Loucy (cell line): ENCODE results near the gene SRI.

ENCODE experiments used
- H2AFZ ChIP-seq: fragments of 200-600 bp; sonication (generic); 2 replicates; pipeline ENCODE4 v1.6.0; 2016; ENCODE audit warnings: antibody characterized with exemption, mild to moderate bottlenecking, low read length, moderate library complexity
- H3F3A ChIP-seq: fragments of 200-600 bp; 2 replicates; pipeline ENCODE4 v1.6.0; 2016; ENCODE audit warnings: antibody characterized with exemption, low read depth, mild to moderate bottlenecking
- H3K27me3 ChIP-seq: fragments of 200-600 bp; sonication (generic); 2 replicates; pipeline ENCODE4 v1.6.1; 2014; ENCODE audit warnings: low read length, mild to moderate bottlenecking; ENCODE audit not compliant: insufficient read depth, poor library complexity, severe bottlenecking
- H3K36me3 ChIP-seq: fragments of 200-600 bp; sonication (generic); 2 replicates; pipeline ENCODE4 v1.6.1; 2016; ENCODE audit warnings: low read length; ENCODE audit not compliant: insufficient read depth
- H3K4me1 ChIP-seq: fragments of 200-600 bp; sonication (generic); 2 replicates; pipeline ENCODE4 v1.5.1; 2014; ENCODE audit warnings: low read length, mild to moderate bottlenecking; ENCODE audit not compliant: insufficient read depth, poor library complexity, severe bottlenecking
- H3K4me2 ChIP-seq: fragments of 200-600 bp; sonication (generic); 2 replicates; pipeline ENCODE4 v1.6.0; 2014; ENCODE audit warnings: antibody characterized with exemption, low read length, low read depth, mild to moderate bottlenecking; ENCODE audit not compliant: poor library complexity, severe bottlenecking
- H3K4me3 ChIP-seq: fragments of 200-600 bp; sonication (generic); 2 replicates; pipeline ENCODE4 v1.5.1; 2014; ENCODE audit warnings: low read length, mild to moderate bottlenecking, mixed read lengths; ENCODE audit not compliant: poor library complexity, severe bottlenecking
- H3K79me2 ChIP-seq: fragments of 200-600 bp; sonication (generic); 2 replicates; pipeline ENCODE4 v1.6.1; 2014; ENCODE audit warnings: low read length; ENCODE audit not compliant: insufficient read depth
- H3K9ac ChIP-seq: fragments of 200-600 bp; sonication (generic); 2 replicates; pipeline ENCODE4 v1.6.0; 2014; ENCODE audit warnings: mild to moderate bottlenecking, low read depth, low read length, moderate library complexity; ENCODE audit not compliant: poor library complexity, severe bottlenecking
- H3K9me2 ChIP-seq: fragments of 200-600 bp; sonication (generic); replicated peaks from 2 replicates; pipeline ENCODE4 v1.6.1; 2016; ENCODE audit warnings: low read depth, low read length, mixed read lengths
- H3K9me3 ChIP-seq: fragments of 200-600 bp; sonication (generic); 2 replicates; pipeline ENCODE4 v1.6.1; 2014; ENCODE audit warnings: mild to moderate bottlenecking, antibody characterized with exemption, low read length, low read depth; ENCODE audit not compliant: insufficient read depth
- H4K20me1 ChIP-seq: fragments of 200-600 bp; sonication (generic); 2 replicates; pipeline ENCODE4 v1.6.0; 2014; ENCODE audit warnings: antibody characterized with exemption, low read length, mild to moderate bottlenecking; ENCODE audit not compliant: insufficient read depth, poor library complexity, severe bottlenecking
- CTCF ChIP-seq: fragments of 200-600 bp; sonication (generic); conservative IDR thresholded peaks from 2 replicates; pipeline ENCODE4 v1.5.1; 2014; ENCODE audit warnings: mild to moderate bottlenecking, antibody characterized with exemption, low read length
- EZH2phosphoT487 ChIP-seq: fragments of 200-600 bp; IDR thresholded peaks from 2 replicates; pipeline ENCODE4 v1.6.1; 2018; ENCODE audit warnings: antibody characterized with exemption, mild to moderate bottlenecking, moderate library complexity, borderline replicate concordance

SRI gene

GRCh38 chr7:88243345-88243909 is 23.6 kb upstream of the SRI start:
- H3K79me2 ChIP-seq: no peaks in the 10 kb centered on the region
- no peak for TF ChIP-seq EZH2phosphoT487
- TF ChIP-seq CTCF: peak; percentile 78
- no peaks in the 10 kb centered on the region for H3K4me1 ChIP-seq
- no peaks in the 10 kb centered on the region for H3K27me3 ChIP-seq
- no peaks in the 10 kb centered on the region for H4K20me1 ChIP-seq
- H3K4me2 ChIP-seq: no peak overlapping the region
- no peaks in the 10 kb centered on the region for H3F3A ChIP-seq
- H3K9ac ChIP-seq: no peak overlapping the region
- no peak overlapping the region for H3K4me3 ChIP-seq
- H3K9me3 ChIP-seq: no peaks in the 10 kb centered on the region
- H2AFZ ChIP-seq: peak overlapping the region; percentile 18; the same call in 1 of the 2 replicates
- H3K9me2 ChIP-seq: no peaks in the 10 kb centered on the region
- no peaks in the 10 kb centered on the region for H3K36me3 ChIP-seq

- no peak overlapping the region for H3K4me2 ChIP-seq
- no peaks in the 10 kb centered on the region for H3F3A ChIP-seq
- no peaks in the 10 kb centered on the region for H3K9me2 ChIP-seq
- H3K4me3 ChIP-seq: no peak overlapping the region
- no peaks in the 10 kb centered on the region for H3K4me1 ChIP-seq
- TF ChIP-seq EZH2phosphoT487 (no peak), CTCF (no peak)
- no peaks in the 10 kb centered on the region for H3K36me3 ChIP-seq
- no peak overlapping the region for H3K9ac ChIP-seq
- H4K20me1 ChIP-seq: no peaks in the 10 kb centered on the region
- H2AFZ ChIP-seq: no peak overlapping the region
- H3K27me3 ChIP-seq: no peaks in the 10 kb centered on the region
- H3K79me2 ChIP-seq: no peaks in the 10 kb centered on the region
- no peaks in the 10 kb centered on the region for H3K9me3 ChIP-seq
Observed at GRCh38 chr7:88239852-88240251, 20.0 kb upstream of the SRI start.

GRCh38 chr7:88233828-88234227 is 14.0 kb upstream of the SRI start:
- Histone ChIP-seq H3K36me3 (no peaks in the 10 kb centered on the region), H3F3A (no peaks in the 10 kb centered on the region), H3K9ac (no peak overlapping the region)

More at GRCh38 chr7:88233828-88234227, 14.0 kb upstream of the SRI start:
- Histone ChIP-seq H3K79me2 (no peaks in the 10 kb centered on the region), H3K9me3 (no peaks in the 10 kb centered on the region), H4K20me1 (no peaks in the 10 kb centered on the region), H3K4me3 (no peak overlapping the region), H3K4me1 (no peaks in the 10 kb centered on the region), H3K27me3 (no peaks in the 10 kb centered on the region), H3K9me2 (no peaks in the 10 kb centered on the region), H2AFZ (no peak overlapping the region), H3K4me2 (no peak overlapping the region)
- TF ChIP-seq EZH2phosphoT487: no peak
- no peak for TF ChIP-seq CTCF
